Caco-2 (cell line): ENCODE data around the gene MRC2. TPM values are rescaled to one million over a fixed set of nuclear protein-coding genes. Genes with fewer than 3 reads are reported as not detected.

Experiments
- BruUV-seq: library from RNA; stranded (reverse); fragments of 400-500 nt; replicated peaks from 2 replicates; lab custom pipeline; 2021; lab: Mats Ljungman, UMichigan
- CTCF ChIA-PET: fragments of 300-600 bp; sonication (Branson Sonifier 250); formaldehyde crosslinking; loops from one replicate; lab custom pipeline; 2022; ENCODE audit warnings: antibody characterized with exemption; lab: Charles Lee
- POLR2A ChIA-PET: fragments of 300-600 bp; sonication (Branson Sonifier 250); formaldehyde crosslinking; loops from one replicate; lab custom pipeline; 2022; ENCODE audit warnings: antibody characterized with exemption; lab: Charles Lee
- DNase-seq, 2 experiments: peaks; one replicate each; pipeline versions ENCODE4 v3.0.0 to v3.0.0-alpha.2; 2020 to 2022
- H3K27me3 ChIP-seq: replicated peaks from 2 replicates; pipeline ENCODE4 v1.6.0; 2011; ENCODE audit warnings: low read length; ENCODE audit not compliant: control insufficient read depth, insufficient read depth
- H3K36me3 ChIP-seq: 2 replicates; pipeline ENCODE4 v1.5.1; 2011; ENCODE audit warnings: low read length; ENCODE audit not compliant: control insufficient read depth, insufficient read depth
- H3K4me1 ChIP-seq: fragments of 250-450 bp; sonication (Bioruptor Pico); 2 replicates; pipeline ENCODE4 v1.5.1; 2020; ENCODE audit warnings: mild to moderate bottlenecking
- H3K4me3 ChIP-seq: 2 replicates; pipeline ENCODE4 v1.5.1; 2011; ENCODE audit warnings: low read depth, mild to moderate bottlenecking, control low read depth, low read length
- H3K9me3 ChIP-seq: fragments of 250-450 bp; sonication (Bioruptor Pico); 2 replicates; pipeline ENCODE4 v1.5.1; 2020; ENCODE audit warnings: mild to moderate bottlenecking, moderate library complexity
- H3K27ac Mint-ChIP-seq: one replicate; pipeline ENCODE4 v1.8.0; 2022; ENCODE audit warnings: mixed read lengths; ENCODE audit not compliant: unreplicated experiment
- H3K27me3 Mint-ChIP-seq: one replicate; pipeline ENCODE4 v1.8.0; 2022; ENCODE audit warnings: mixed read lengths; ENCODE audit not compliant: insufficient read depth, unreplicated experiment
- H3K36me3 Mint-ChIP-seq: one replicate; pipeline ENCODE4 v1.8.0; 2022; ENCODE audit warnings: mild to moderate bottlenecking, mixed read lengths; ENCODE audit not compliant: insufficient read depth, unreplicated experiment
- H3K4me1 Mint-ChIP-seq: one replicate; pipeline ENCODE4 v1.8.0; 2022; ENCODE audit warnings: low read depth, mixed read lengths; ENCODE audit not compliant: unreplicated experiment
- H3K4me3 Mint-ChIP-seq: one replicate; pipeline ENCODE4 v1.8.0; 2022; ENCODE audit warnings: mild to moderate bottlenecking, moderate library complexity, mixed read lengths; ENCODE audit not compliant: unreplicated experiment
- H3K9me3 Mint-ChIP-seq: one replicate; pipeline ENCODE4 v1.8.0; 2022; ENCODE audit warnings: mixed read lengths; ENCODE audit not compliant: unreplicated experiment
- CTCF ChIP-seq, 2 experiments: fragments of 200-600 bp in 1 of 2; IDR thresholded peaks; 1 replicate in 1 of 2; 2 replicates in 1 of 2; pipeline versions ENCODE4 v1.5.1 to v1.8.0; 2011 to 2022; ENCODE audit warnings: antibody characterized with exemption in 1 of 2, control low read depth in 1 of 2, inconsistent platforms in 1 of 2, low read depth in 1 of 2, low read length in 1 of 2, mild to moderate bottlenecking in 1 of 2, moderate library complexity in 1 of 2; ENCODE audit not compliant: insufficient read depth in 1 of 2, severe bottlenecking in 1 of 2, unreplicated experiment in 1 of 2
- intact Hi-C: fragments of 100-400 bp; cut with micrococcal nuclease; formaldehyde crosslinking; loops from one replicate; pipeline ENCODE4 v1.10.0; 2022; ENCODE audit not compliant: unreplicated experiment
- total RNA-seq: library from RNA; stranded (reverse); gene quantifications from 2 replicates; pipeline ENCODE4 v1.2.3, GENCODE V29; 2022

The MRC2 gene
- total RNA-seq, 1 experiment from 2014 or later: 7.0 TPM

GRCh38 chr17:62666061-62666800, 38.8 kb downstream of the MRC2 start:
- Histone ChIP-seq H3K4me3 (no peak overlapping the region), H3K9me3 (peaks cover 4% of the 10 kb centered on the region; the same call in 1 of the 2 replicates), H3K4me1 (no peaks in the 10 kb centered on the region), H3K36me3 (no peaks in the 10 kb centered on the region), H3K27me3 (no peaks in the 10 kb centered on the region)
- ChIA-PET CTCF (no interaction called here), POLR2A (no interaction called here)
- intact Hi-C loops: no loop called here
- DNase-seq: no peak
- H3K4me3 Mint-ChIP-seq: no peak overlapping the region
- no peaks in the 10 kb centered on the region for H3K36me3 Mint-ChIP-seq
- no peak overlapping the region for H3K27ac Mint-ChIP-seq
- BruUV-seq: no TSS peak
- H3K4me1 Mint-ChIP-seq: no peaks in the 10 kb centered on the region
- H3K9me3 Mint-ChIP-seq: peaks cover 6% of the 10 kb centered on the region
- H3K27me3 Mint-ChIP-seq: peaks cover 13% of the 10 kb centered on the region
- TF ChIP-seq CTCF (IDR thresholded peaks at IDR 0.05; ENCODE audit: insufficient read depth in 1 of 2, low read depth in 1 of 2, low read length in 1 of 2, severe bottlenecking in 1 of 2, unreplicated experiment in 1 of 2): no peak

- Mint-ChIP-seq H3K4me1 (peaks cover under 1% of the 10 kb centered on the region), H3K27ac (no peak overlapping the region), H3K4me3 (no peak overlapping the region), H3K9me3 (no peaks in the 10 kb centered on the region), H3K36me3 (no peaks in the 10 kb centered on the region), H3K27me3 (peaks cover 10% of the 10 kb centered on the region)
- BruUV-seq: no TSS peak
- H3K4me1 ChIP-seq: no peaks in the 10 kb centered on the region
- no peak for TF ChIP-seq CTCF (IDR thresholded peaks at IDR 0.05; ENCODE audit: insufficient read depth in 1 of 2, low read depth in 1 of 2, low read length in 1 of 2, severe bottlenecking in 1 of 2, unreplicated experiment in 1 of 2)
- no peak overlapping the region for H3K4me3 ChIP-seq
- no peaks in the 10 kb centered on the region for H3K9me3 ChIP-seq
- POLR2A ChIA-PET: no interaction called here
- no peak for DNase-seq
- intact Hi-C loops: no loop called here
- H3K36me3 ChIP-seq: no peaks in the 10 kb centered on the region
- CTCF ChIA-PET: no interaction called here
- H3K27me3 ChIP-seq: no peaks in the 10 kb centered on the region
Measured at GRCh38 chr17:62666801-62667591, 39.5 kb downstream of the MRC2 start.

DNA sequence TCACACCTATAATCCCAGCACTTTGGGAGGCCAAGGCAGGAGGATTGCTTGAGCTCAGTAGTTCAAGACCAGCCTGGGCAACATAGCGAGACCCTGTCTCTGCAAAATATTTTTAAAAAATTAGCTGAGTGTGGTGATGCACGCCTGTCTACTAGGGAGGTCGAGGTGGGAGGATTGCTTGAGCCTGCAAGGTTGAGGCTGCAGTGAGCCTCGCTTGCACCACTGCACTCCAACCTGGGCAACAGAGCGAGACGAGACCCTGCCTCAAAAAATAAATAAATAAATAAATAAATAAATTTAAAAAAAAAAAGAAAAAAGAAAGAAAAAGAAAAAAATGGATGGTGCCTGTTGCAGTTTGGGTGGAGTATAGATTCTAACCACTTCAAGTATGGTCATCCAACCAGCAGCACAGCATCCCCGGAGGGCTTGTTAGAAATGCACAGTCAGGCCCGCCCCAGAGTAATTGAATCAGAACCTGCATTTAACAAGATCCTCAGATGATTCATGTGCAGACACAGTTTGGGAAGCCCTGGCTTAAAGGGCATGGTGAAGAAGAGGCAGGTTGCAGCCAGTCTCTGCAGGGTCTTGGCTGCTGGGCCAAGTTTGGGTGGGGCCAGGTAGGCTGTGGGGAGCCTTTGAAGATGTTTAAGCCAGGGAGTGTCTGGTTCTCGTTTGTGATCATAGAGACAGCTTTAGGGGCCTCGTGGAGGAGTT, 40.8 kb downstream of the MRC2 start:
- Histone ChIP-seq H3K9me3 (no peaks in the 10 kb centered on the region), H3K27me3 (no peaks in the 10 kb centered on the region), H3K4me3 (no peak overlapping the region), H3K4me1 (no peaks in the 10 kb centered on the region), H3K36me3 (no peaks in the 10 kb centered on the region)
- Mint-ChIP-seq H3K4me1 (peaks cover 6% of the 10 kb centered on the region), H3K9me3 (no peaks in the 10 kb centered on the region), H3K27me3 (peaks cover 4% of the 10 kb centered on the region), H3K27ac (no peak overlapping the region), H3K4me3 (no peak overlapping the region), H3K36me3 (no peaks in the 10 kb centered on the region)
- DNase-seq: no peak
- intact Hi-C loops: no loop called here
- CTCF ChIA-PET: no interaction called here
- TF ChIP-seq CTCF (IDR thresholded peaks at IDR 0.05; ENCODE audit: insufficient read depth in 1 of 2, low read depth in 1 of 2, low read length in 1 of 2, severe bottlenecking in 1 of 2, unreplicated experiment in 1 of 2): no peak
- BruUV-seq: no TSS peak
- POLR2A ChIA-PET: no interaction called here
